Fibroblast of lung (primary cell): ENCODE measurements around the gene DOCK3. TPM values are rescaled to one million over a fixed set of nuclear protein-coding genes. Genes with fewer than 3 reads are reported as not detected.

Experiments used
- DNase-seq, 2 donors: peaks; one replicate each; pipeline versions ENCODE4 v3.0.0 to v3.0.0-alpha.2; 2010; ENCODE audit warnings: low read depth in 2 of 2
- H2AFZ ChIP-seq: 2 replicates; pipeline ENCODE4 v1.5.1; 2012; ENCODE audit warnings: low read length, control low read depth, inconsistent platforms
- H3K27ac ChIP-seq: 2 replicates; pipeline ENCODE4 v1.5.1; 2011; ENCODE audit warnings: low read length, control low read depth; ENCODE audit not compliant: insufficient read depth
- H3K27me3 ChIP-seq: 2 replicates; pipeline ENCODE4 v1.5.1; 2011; ENCODE audit warnings: mild to moderate bottlenecking, low read length; ENCODE audit not compliant: control insufficient read depth, insufficient read depth
- H3K36me3 ChIP-seq: 2 replicates; pipeline ENCODE4 v1.5.1; 2011; ENCODE audit warnings: low read length; ENCODE audit not compliant: control insufficient read depth, insufficient read depth
- H3K4me1 ChIP-seq: 2 replicates; pipeline ENCODE4 v1.5.1; 2011; ENCODE audit warnings: low read length; ENCODE audit not compliant: control insufficient read depth, insufficient read depth; ENCODE audit errors: extremely low read depth
- H3K4me2 ChIP-seq: 2 replicates; pipeline ENCODE4 v1.5.1; 2011; ENCODE audit warnings: low read length, control low read depth; ENCODE audit not compliant: insufficient read depth; ENCODE audit errors: extremely low read depth
- H3K4me3 ChIP-seq, 4 experiments: fragments of 200-600 bp in 1 of 4; sonication (generic) in 1 of 4; replicated peaks in 1 of 4; 2 replicates each; pipeline ENCODE4 v1.5.1; 2011 to 2016; ENCODE audit warnings: low read length in 4 of 4, low read depth in 3 of 4, mild to moderate bottlenecking in 3 of 4, control low read depth in 2 of 4, inconsistent platforms in 1 of 4, mixed read lengths in 1 of 4; ENCODE audit not compliant: insufficient read depth in 1 of 4; ENCODE audit errors: control extremely low read depth in 1 of 4
- H3K79me2 ChIP-seq: 2 replicates; pipeline ENCODE4 v1.5.1; 2012; ENCODE audit warnings: mild to moderate bottlenecking, low read length, inconsistent platforms; ENCODE audit not compliant: control insufficient read depth, insufficient read depth
- H3K9ac ChIP-seq: 2 replicates; pipeline ENCODE4 v1.5.1; 2011; ENCODE audit warnings: mild to moderate bottlenecking, low read length, control low read depth; ENCODE audit not compliant: insufficient read depth
- H3K9me3 ChIP-seq: 2 replicates; pipeline ENCODE4 v1.5.1; 2012; ENCODE audit warnings: low read depth, low read length; ENCODE audit not compliant: control insufficient read depth, insufficient read depth
- H4K20me1 ChIP-seq: 2 replicates; pipeline ENCODE4 v1.5.1; 2011; ENCODE audit warnings: low read length; ENCODE audit not compliant: control insufficient read depth, insufficient read depth; ENCODE audit errors: extremely low read depth
- EZH2 ChIP-seq: IDR thresholded peaks from 2 replicates; pipeline ENCODE4 v1.5.1; 2012; ENCODE audit warnings: low read length, control low read depth, mild to moderate bottlenecking; ENCODE audit errors: missing control alignments
- polyA plus RNA-seq, 2 donors: library from polyadenylated mRNA; depleted of rRNA in 1 of 2; stranded (reverse) in 1 of 2; unstranded in 1 of 2; fragments of >200 nt; gene quantifications; 2 replicates each; pipeline ENCODE4 v1.2.1, GENCODE V29; 2011 to 2012; ENCODE audit warnings: missing spikeins in 1 of 2
- total RNA-seq: library from RNA; depleted of rRNA; stranded (reverse); fragments of >200 nt; gene quantifications from 2 replicates; pipeline ENCODE4 v1.2.1, GENCODE V29; 2014
- TF ChIP-seq, protein P1 (sequence below), 2 donors: IDR thresholded peaks in 1 of 2; conservative IDR thresholded peaks in 1 of 2; 1 replicate in 1 of 2; 2 replicates in 1 of 2; pipeline ENCODE4 v1.5.1; 2011 to 2012; ENCODE audit warnings: low read length in 2 of 2, control low read depth in 1 of 2, inconsistent platforms in 1 of 2, low read depth in 1 of 2, mild to moderate bottlenecking in 1 of 2

Gene DOCK3
- total and polyA plus RNA-seq, 2 donors (not counting 1 experiment from before 2014, with no cell fraction given), result 0.07 to 0.17 TPM

DNA sequence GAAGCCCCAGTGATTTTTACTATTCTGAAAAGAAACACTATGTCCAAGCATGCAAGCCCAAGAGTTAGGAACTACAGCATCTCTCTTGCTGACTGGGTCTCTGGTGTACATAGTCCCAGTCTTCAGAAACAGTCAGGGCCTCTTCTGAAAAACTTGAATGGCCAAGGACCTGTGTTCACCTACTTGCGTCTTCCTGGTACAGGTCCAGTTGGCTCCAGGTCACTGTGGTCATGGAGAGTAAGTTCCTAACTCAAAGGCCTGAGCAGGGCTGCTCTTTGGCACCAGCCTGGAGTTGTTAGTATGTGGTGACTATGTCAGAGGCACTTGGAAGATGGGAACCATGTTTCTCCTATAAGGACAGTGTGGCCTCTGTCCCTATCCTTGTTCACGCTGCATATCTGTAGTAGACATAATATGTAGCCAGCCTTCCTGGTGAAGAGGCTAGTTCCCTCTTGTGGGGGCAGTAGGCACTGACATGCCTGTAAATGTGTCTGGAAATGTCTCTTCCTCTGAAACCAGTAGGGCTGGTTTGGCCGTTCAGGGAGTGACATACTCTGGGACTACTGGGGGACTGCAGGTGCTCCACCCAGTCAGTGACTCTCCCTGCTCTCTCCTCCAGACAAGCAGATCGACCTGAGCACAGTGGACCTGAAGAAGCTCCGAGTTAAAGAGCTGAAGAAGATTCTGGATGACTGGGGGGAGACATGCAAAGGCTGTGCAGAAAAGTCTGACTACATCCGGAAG, 713.7 kb downstream of the DOCK3 start:
- Histone ChIP-seq H3K9me3 (no peaks in the 10 kb centered on the region), H3K36me3 (peaks cover 23% of the 10 kb centered on the region), H3K4me1 (peaks cover 24% of the 10 kb centered on the region), H2AFZ (no peak overlapping the region), H4K20me1 (peaks cover 1% of the 10 kb centered on the region), H3K27ac (no peak overlapping the region), H3K4me2 (no peak overlapping the region), H3K9ac (no peak overlapping the region), H3K79me2 (peaks cover 62% of the 10 kb centered on the region), H3K27me3 (no peaks in the 10 kb centered on the region), H3K4me3 (peak overlapping the region in 1 of 4 experiments; percentile 80)
- no peak for DNase-seq
- TF ChIP-seq, protein P1, sequence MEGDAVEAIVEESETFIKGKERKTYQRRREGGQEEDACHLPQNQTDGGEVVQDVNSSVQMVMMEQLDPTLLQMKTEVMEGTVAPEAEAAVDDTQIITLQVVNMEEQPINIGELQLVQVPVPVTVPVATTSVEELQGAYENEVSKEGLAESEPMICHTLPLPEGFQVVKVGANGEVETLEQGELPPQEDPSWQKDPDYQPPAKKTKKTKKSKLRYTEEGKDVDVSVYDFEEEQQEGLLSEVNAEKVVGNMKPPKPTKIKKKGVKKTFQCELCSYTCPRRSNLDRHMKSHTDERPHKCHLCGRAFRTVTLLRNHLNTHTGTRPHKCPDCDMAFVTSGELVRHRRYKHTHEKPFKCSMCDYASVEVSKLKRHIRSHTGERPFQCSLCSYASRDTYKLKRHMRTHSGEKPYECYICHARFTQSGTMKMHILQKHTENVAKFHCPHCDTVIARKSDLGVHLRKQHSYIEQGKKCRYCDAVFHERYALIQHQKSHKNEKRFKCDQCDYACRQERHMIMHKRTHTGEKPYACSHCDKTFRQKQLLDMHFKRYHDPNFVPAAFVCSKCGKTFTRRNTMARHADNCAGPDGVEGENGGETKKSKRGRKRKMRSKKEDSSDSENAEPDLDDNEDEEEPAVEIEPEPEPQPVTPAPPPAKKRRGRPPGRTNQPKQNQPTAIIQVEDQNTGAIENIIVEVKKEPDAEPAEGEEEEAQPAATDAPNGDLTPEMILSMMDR (conservative IDR thresholded peaks at IDR 0.05 in 1 of 2, IDR thresholded peaks at IDR 0.05 in 1 of 2; ENCODE audit: low read depth in 1 of 2, low read length in 2 of 2), result peak; percentile 13 to 20
- no peak for TF ChIP-seq EZH2

DNA sequence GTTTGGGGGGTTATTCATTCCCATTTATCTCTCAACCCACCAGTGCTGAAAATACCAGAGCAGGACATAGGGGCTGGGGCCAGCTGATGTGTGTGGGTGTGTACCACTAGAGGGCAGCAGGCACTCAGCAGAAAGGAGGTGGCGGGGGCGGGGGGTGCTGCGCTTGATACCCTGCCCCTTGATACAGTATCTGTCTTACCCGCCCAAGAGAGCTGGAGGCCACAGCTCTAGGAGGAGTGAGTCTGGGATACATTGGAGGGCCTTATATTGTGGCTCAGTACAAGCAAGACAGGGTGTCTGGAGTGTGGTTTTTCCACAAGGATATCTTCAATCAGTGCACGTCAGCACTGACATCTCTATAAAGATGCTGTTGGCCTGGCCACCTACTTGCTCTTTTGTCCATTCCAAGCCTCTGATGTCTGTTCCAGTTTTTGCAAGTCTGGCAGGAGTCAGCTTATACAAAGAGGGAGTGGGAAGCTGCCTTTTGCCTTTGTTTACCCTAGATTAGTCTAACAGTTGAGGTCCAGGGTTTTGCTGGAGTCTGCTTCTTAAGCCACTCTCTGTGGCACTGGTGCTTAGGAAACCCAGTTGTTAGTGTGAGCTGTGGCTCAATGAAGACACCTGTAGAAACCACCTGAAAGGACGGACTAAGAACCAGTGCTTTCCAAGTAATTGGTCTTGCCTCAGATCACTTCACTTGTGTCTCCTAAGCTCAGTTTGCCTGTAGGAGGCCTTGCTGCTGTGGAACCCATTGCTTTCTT, 714.9 kb downstream of the DOCK3 start:
- H3K36me3 ChIP-seq, result peaks cover 32% of the 10 kb centered on the region
- no peak overlapping the region for H3K9ac ChIP-seq
- H4K20me1 ChIP-seq, result peaks cover 1% of the 10 kb centered on the region
- no peaks in the 10 kb centered on the region for H3K9me3 ChIP-seq
- DNase-seq, result peak; percentile 46 to 48
- H2AFZ ChIP-seq, result no peak overlapping the region
- H3K79me2 ChIP-seq, result peaks cover 64% of the 10 kb centered on the region
- H3K27ac ChIP-seq, result no peak overlapping the region
- peaks cover 24% of the 10 kb centered on the region for H3K4me1 ChIP-seq
- peak overlapping the region; percentile 40 for H3K4me2 ChIP-seq
- no peak for TF ChIP-seq EZH2
- TF ChIP-seq, protein P1 (conservative IDR thresholded peaks at IDR 0.05 in 1 of 2, IDR thresholded peaks at IDR 0.05 in 1 of 2; ENCODE audit: low read depth in 1 of 2, low read length in 2 of 2), result peak; percentile 75 to 84
- H3K27me3 ChIP-seq, result no peaks in the 10 kb centered on the region
- no peak overlapping the region for H3K4me3 ChIP-seq
